CD4-positive, alpha-beta T cell treated with Interleukin-17A for 1 hour (primary cell): Measurements from ENCODE around the gene TMEM198.
A peak's percentile ranks its signal among the peaks of the same experiment; 100 is the strongest.

Source experiments
- DNase-seq: peaks from one replicate; pipeline ENCODE4 v3.0.0-alpha.2; 2020

TMEM198 gene

GRCh38 chr2:219543596-219544358, at the start of gene TMEM198, which contains the start of gene CHPF:
Gene TMEM198, plus strand, starts transcription at chr2:219544028. Its CDS starts 700 bp downstream, at chr2:219544728.
Gene CHPF, minus strand, starts transcription at chr2:219543809. Its CDS starts 271 bp downstream, at chr2:219543538.
- peak; percentile 96 for DNase-seq

GRCh38 chr2:219494952-219495530, 48.8 kb upstream of the TMEM198 start:
- no peak for DNase-seq

GRCh38 chr2:219495531-219496122, 48.2 kb upstream of the TMEM198 start:
- peak; percentile 66 for DNase-seq

GRCh38 chr2:219496247-219496824, 47.5 kb upstream of the TMEM198 start:
- DNase-seq = no peak

GRCh38 chr2:219496825-219497494, 46.9 kb upstream of the TMEM198 start:
- DNase-seq = no peak

- peak; percentile 48 for DNase-seq
These were observed 46.1 kb upstream of the TMEM198 start for GRCh38 chr2:219497495-219498279.

GRCh38 chr2:219498280-219499057, 45.4 kb upstream of the TMEM198 start, which contains the start of gene GMPPA:
Gene GMPPA, plus strand, starts transcription at chr2:219498891. Its CDS starts 1,085 bp downstream, at chr2:219499976.
- DNase-seq = peak; percentile 97

GRCh38 chr2:219499058-219499307, 44.8 kb upstream of the TMEM198 start:
- no peak for DNase-seq

- no peak for DNase-seq
These were observed 44.3 kb upstream of the TMEM198 start for GRCh38 chr2:219499555-219499954.

- no peak for DNase-seq
These were observed 43.7 kb upstream of the TMEM198 start for GRCh38 chr2:219500135-219500534.

- DNase-seq = no peak
These were observed 42.0 kb upstream of the TMEM198 start for GRCh38 chr2:219501849-219502248.

GRCh38 chr2:219502618-219503017, 41.2 kb upstream of the TMEM198 start:
- no peak for DNase-seq

GRCh38 chr2:219505585-219505984, 38.2 kb upstream of the TMEM198 start:
- DNase-seq = no peak

- no peak for DNase-seq
These were observed 37.6 kb upstream of the TMEM198 start for GRCh38 chr2:219506153-219506801.

GRCh38 chr2:219506802-219507526, 36.9 kb upstream of the TMEM198 start:
- no peak for DNase-seq

GRCh38 chr2:219507581-219508443, 36.0 kb upstream of the TMEM198 start:
- DNase-seq = no peak

GRCh38 chr2:219508444-219508734, 35.4 kb upstream of the TMEM198 start:
- DNase-seq = no peak

- no peak for DNase-seq
These were observed 34.7 kb upstream of the TMEM198 start for GRCh38 chr2:219508971-219509779.
